IMR-90 (cell line): Measurements from ENCODE around the gene SLC1A1. TPM values are rescaled to one million over a fixed set of nuclear protein-coding genes. Genes with fewer than 3 reads are reported as not detected.

ENCODE experiments used
- ATAC-seq: fragments of 200-7000 bp; cut with Tn5 transposase; 2 replicates; pipeline ENCODE4 v1.9.1; 2020; ENCODE audit warnings: low read depth, mild to moderate bottlenecking, moderate library complexity
- BruUV-seq: library from RNA; stranded (reverse); fragments of 400-500 nt; replicated peaks from 2 replicates; lab custom pipeline; 2021; lab: Mats Ljungman, UMichigan
- CTCF ChIA-PET: fragments of 300-600 bp; formaldehyde crosslinking; extraction: SDS; loops from one replicate; lab custom pipeline; 2021; ENCODE audit warnings: antibody characterized with exemption; lab: Yijun Ruan, JAX
- POLR2A ChIA-PET: fragments of 300-600 bp; sonication (Branson Sonifier 250); formaldehyde crosslinking; loops from one replicate; lab custom pipeline; 2022; ENCODE audit warnings: antibody characterized with exemption; ENCODE audit not compliant: unreplicated experiment; lab: Charles Lee
- DNase-seq: peaks from one replicate; pipeline ENCODE4 v3.0.0; 2013
- H2AFZ ChIP-seq: replicated peaks from 2 replicates; pipeline ENCODE3; 2013; ENCODE audit warnings: low read length, mild to moderate bottlenecking; ENCODE audit not compliant: poor library complexity
- H2AK5ac ChIP-seq: 2 replicates; pipeline ENCODE4 v1.6.1; 2013; ENCODE audit warnings: low read depth, low read length, inconsistent platforms
- H2AK9ac ChIP-seq: replicated peaks from 2 replicates; pipeline ENCODE3; 2013; ENCODE audit warnings: mild to moderate bottlenecking, low read depth, low read length, moderate library complexity; ENCODE audit not compliant: poor library complexity
- H2BK120ac ChIP-seq: 2 replicates; pipeline ENCODE4 v1.6.1; 2013; ENCODE audit warnings: low read depth, low read length, inconsistent platforms
- H2BK15ac ChIP-seq: 3 replicates; pipeline ENCODE4 v1.6.1; 2013; ENCODE audit warnings: low read depth, low read length, inconsistent platforms
- H2BK20ac ChIP-seq: 2 replicates; pipeline ENCODE4 v1.6.1; 2013; ENCODE audit warnings: low read depth, mild to moderate bottlenecking, inconsistent platforms, low read length, moderate library complexity
- H2BK5ac ChIP-seq: 2 replicates; pipeline ENCODE4 v1.6.1; 2013; ENCODE audit warnings: mild to moderate bottlenecking, low read depth, low read length, inconsistent platforms; ENCODE audit not compliant: poor library complexity, severe bottlenecking
- H3K14ac ChIP-seq: replicated peaks from 2 replicates; pipeline ENCODE4 v1.6.1; 2013; ENCODE audit warnings: low read depth, low read length, inconsistent platforms
- H3K18ac ChIP-seq: 2 replicates; pipeline ENCODE4 v1.6.1; 2013; ENCODE audit warnings: low read depth, low read length, control low read depth
- H3K23ac ChIP-seq: 2 replicates; pipeline ENCODE4 v1.6.1; 2013; ENCODE audit warnings: low read depth, low read length, inconsistent platforms
- H3K27ac ChIP-seq: 2 replicates; pipeline ENCODE4 v1.5.1; 2013; ENCODE audit warnings: mild to moderate bottlenecking, control low read depth, low read length; ENCODE audit not compliant: insufficient read depth
- H3K27me3 ChIP-seq: 2 replicates; pipeline ENCODE4 v1.6.1; 2013; ENCODE audit warnings: low read length; ENCODE audit not compliant: control insufficient read depth, insufficient read depth
- H3K36me3 ChIP-seq: 2 replicates; pipeline ENCODE4 v1.6.1; 2013; ENCODE audit warnings: low read length, mixed read lengths; ENCODE audit not compliant: control insufficient read depth, insufficient read depth
- H3K4ac ChIP-seq: 2 replicates; pipeline ENCODE4 v1.6.1; 2013; ENCODE audit warnings: low read depth, low read length, inconsistent platforms
- H3K4me1 ChIP-seq: 2 replicates; pipeline ENCODE4 v1.6.1; 2013; ENCODE audit warnings: low read length, mixed read lengths; ENCODE audit not compliant: control insufficient read depth, insufficient read depth
- H3K4me2 ChIP-seq: 2 replicates; pipeline ENCODE4 v1.6.1; 2013; ENCODE audit warnings: low read depth, mild to moderate bottlenecking, control low read depth, low read length, moderate library complexity
- H3K4me3 ChIP-seq: 2 replicates; pipeline ENCODE4 v1.5.1; 2013; ENCODE audit warnings: low read depth, mild to moderate bottlenecking, control low read depth, low read length, moderate library complexity; ENCODE audit not compliant: insufficient read depth
- H3K56ac ChIP-seq: 2 replicates; pipeline ENCODE4 v1.6.1; 2013; ENCODE audit warnings: low read length, inconsistent platforms; ENCODE audit not compliant: insufficient read depth; ENCODE audit errors: extremely low read depth
- H3K79me1 ChIP-seq, 2 experiments: 2 replicates each; pipeline ENCODE4 v1.6.1; 2013; ENCODE audit warnings: low read length in 2 of 2, inconsistent platforms in 1 of 2, low read depth in 1 of 2
- H3K9ac ChIP-seq: 2 replicates; pipeline ENCODE4 v1.6.1; 2013; ENCODE audit warnings: low read depth, low read length, control low read depth
- H3K9me1 ChIP-seq: 2 replicates; pipeline ENCODE4 v1.6.1; 2013; ENCODE audit warnings: low read length, inconsistent platforms; ENCODE audit not compliant: insufficient read depth
- H3K9me3 ChIP-seq: 2 replicates; pipeline ENCODE4 v1.6.1; 2013; ENCODE audit warnings: low read length; ENCODE audit not compliant: control insufficient read depth, insufficient read depth
- H4K20me1 ChIP-seq: 2 replicates; pipeline ENCODE4 v1.6.1; 2013; ENCODE audit warnings: low read length, inconsistent platforms; ENCODE audit not compliant: insufficient read depth
- H4K5ac ChIP-seq: 2 replicates; pipeline ENCODE4 v1.6.1; 2013; ENCODE audit warnings: mild to moderate bottlenecking, low read depth, low read length, control low read depth
- H4K8ac ChIP-seq, 2 experiments: 2 replicates each; pipeline ENCODE4 v1.6.1; 2013; ENCODE audit warnings: low read depth in 2 of 2, low read length in 2 of 2, control low read depth in 1 of 2, inconsistent platforms in 1 of 2
- H4K91ac ChIP-seq: 2 replicates; pipeline ENCODE4 v1.6.1; 2013; ENCODE audit warnings: low read depth, low read length, inconsistent platforms; ENCODE audit not compliant: insufficient read depth
- BHLHE40 ChIP-seq: fragments of 150-350 bp; IDR thresholded peaks from 2 replicates; pipeline ENCODE4 v1.6.1; 2016; ENCODE audit warnings: mild to moderate bottlenecking, low read depth, low read length
- CEBPB ChIP-seq: IDR thresholded peaks from 2 replicates; pipeline ENCODE4 v1.6.1; 2012; ENCODE audit warnings: low read depth, low read length, improper control_type of control experiment
- CHD1 ChIP-seq: IDR thresholded peaks from 2 replicates; pipeline ENCODE4 v1.6.1; 2012; ENCODE audit warnings: low read depth, low read length, improper control_type of control experiment
- CTCF ChIP-seq: conservative IDR thresholded peaks from 2 replicates; pipeline ENCODE4 v1.5.1; 2012; ENCODE audit warnings: mild to moderate bottlenecking, low read depth, low read length, improper control_type of control experiment
- ELK1 ChIP-seq: fragments of 150-350 bp; IDR thresholded peaks from 2 replicates; pipeline ENCODE4 v1.6.1; 2016; ENCODE audit warnings: low read depth, mild to moderate bottlenecking, low read length, moderate library complexity, borderline replicate concordance
- FOS ChIP-seq: fragments of 150-350 bp; IDR thresholded peaks from 2 replicates; pipeline ENCODE4 v1.6.1; 2016; ENCODE audit warnings: low read depth, low read length
- MAFK ChIP-seq: IDR thresholded peaks from 2 replicates; pipeline ENCODE4 v1.6.1; 2012; ENCODE audit warnings: low read depth, low read length, improper control_type of control experiment
- MAZ ChIP-seq: IDR thresholded peaks from 2 replicates; pipeline ENCODE4 v1.6.1; 2012; ENCODE audit warnings: low read depth, mild to moderate bottlenecking, low read length, improper control_type of control experiment, moderate library complexity, borderline replicate concordance
- NFE2L2 ChIP-seq: fragments of 150-350 bp; IDR thresholded peaks from 2 replicates; pipeline ENCODE4 v1.6.1; 2016; ENCODE audit warnings: low read depth, mild to moderate bottlenecking, low read length
- POLR2A ChIP-seq: IDR thresholded peaks from 2 replicates; pipeline ENCODE4 v1.6.1; 2012; ENCODE audit warnings: mild to moderate bottlenecking, low read depth, low read length
- RAD21 ChIP-seq: IDR thresholded peaks from 2 replicates; pipeline ENCODE4 v1.6.1; 2012; ENCODE audit warnings: low read length, improper control_type of control experiment
- RCOR1 ChIP-seq: IDR thresholded peaks from 2 replicates; pipeline ENCODE4 v1.6.1; 2012; ENCODE audit warnings: mild to moderate bottlenecking, low read length, improper control_type of control experiment; ENCODE audit not compliant: insufficient replicate concordance
- RFX5 ChIP-seq: IDR thresholded peaks from 2 replicates; pipeline ENCODE4 v1.8.0; 2012; ENCODE audit warnings: low read depth, mild to moderate bottlenecking, low read length, moderate library complexity
- SMC3 ChIP-seq: fragments of 150-350 bp; IDR thresholded peaks from 2 replicates; pipeline ENCODE4 v1.6.1; 2016; ENCODE audit warnings: low read depth, mild to moderate bottlenecking, antibody characterized with exemption, low read length, moderate library complexity
- WGBS, 2 experiments: methylation state at CpG; one replicate each; pipeline versions ENCODE4 v1.1.5 to v1.1.7; 2013; ENCODE audit warnings: missing lambda C conversion rate in 2 of 2; ENCODE audit not compliant: insufficient read length in 1 of 2; ENCODE audit errors: extremely low coverage in 2 of 2; 5-methylcytosine and 5-hydroxymethylcytosine counted together
- dilution Hi-C: fragments of 300-500 bp; cut with HindIII; formaldehyde crosslinking; loops from one replicate; pipeline ENCODE4 v1.14.3; 2018; ENCODE audit warnings: low sequenced_read_pairs; ENCODE audit not compliant: unreplicated experiment
- in situ Hi-C: fragments of 300-500 bp; cut with MboI; formaldehyde crosslinking; loops from 3 replicates; pipeline ENCODE4 v1.14.3; 2019; ENCODE audit warnings: low sequenced_read_pairs, inconsistent platforms, mixed read lengths
- intact Hi-C: fragments of 100-400 bp; cut with micrococcal nuclease; formaldehyde crosslinking; loops from 2 replicates; pipeline ENCODE4 v1.10.0; 2022
- polyA plus RNA-seq, 3 experiments: library from polyadenylated mRNA; depleted of rRNA; stranded (reverse); fragments of >200 nt; gene quantifications; 2 replicates each; pipeline ENCODE4 v1.2.3, GENCODE V29; 2012; ENCODE audit warnings: low replicate concordance in 1 of 3
- total RNA-seq: library from RNA; depleted of rRNA; stranded (reverse); fragments of >200 nt; gene quantifications from 2 replicates; pipeline ENCODE4 v1.2.3, GENCODE V29; 2012

The SLC1A1 gene
- total and polyA plus RNA-seq, 2 of the 4 experiments (the other 2 are of a cell fraction), result 2.2 to 4.1 TPM

- Histone ChIP-seq H4K8ac (no peak overlapping the region), H3K9ac (no peak overlapping the region), H3K27me3 (no peaks in the 10 kb centered on the region), H2BK15ac (no peak overlapping the region), H2BK120ac (no peak overlapping the region), H3K27ac (no peak overlapping the region), H4K91ac (no peak overlapping the region), H2AFZ (no peak overlapping the region), H3K36me3 (peaks cover 2% of the 10 kb centered on the region), H3K14ac (no peak overlapping the region), H3K4me3 (no peak overlapping the region), H2BK5ac (no peak overlapping the region), H2AK5ac (no peak overlapping the region), H3K18ac (no peak overlapping the region), H3K4ac (no peak overlapping the region), H3K4me2 (no peak overlapping the region), H2BK20ac (no peak overlapping the region), H3K79me1 (no peaks in the 10 kb centered on the region), H3K4me1 (no peaks in the 10 kb centered on the region), H4K20me1 (no peaks in the 10 kb centered on the region), H4K5ac (no peak overlapping the region), H2AK9ac (no peak overlapping the region), H3K56ac (no peak overlapping the region), H3K9me1 (no peaks in the 10 kb centered on the region), H3K9me3 (no peaks in the 10 kb centered on the region), H3K23ac (no peak overlapping the region)
- ATAC-seq, result no peak
- dilution Hi-C loops, result no loop called here
- no peak for DNase-seq
- BruUV-seq, result no TSS peak
- WGBS, 2 experiments, result 29% methylated on average over 1 of the region's 2 CpGs; no CpG with 5 or more reads in 1 of the 2 experiments
- TF ChIP-seq BHLHE40 (no peak), RCOR1 (no peak), CEBPB (no peak), RFX5 (no peak), ELK1 (no peak), SMC3 (no peak), MAZ (no peak), RAD21 (no peak), FOS (no peak), NFE2L2 (no peak), CTCF (no peak), CHD1 (no peak), POLR2A (no peak), MAFK (no peak)
- in situ Hi-C loops, result no loop called here
- CTCF ChIA-PET, result no interaction called here
- POLR2A ChIA-PET, result no interaction called here
- intact Hi-C loops, result no loop called here
Measured at GRCh38 chr9:4581035-4581760, 90.9 kb downstream of the SLC1A1 start.
